ENCODE results near the gene CLUH.

GRCh38 chr17:2697611-2698162, 13.9 kb downstream of the CLUH start:
- TF ChIP-seq CTCF (IDR thresholded peaks at IDR 0.05) (no peak), EP300 (IDR thresholded peaks at IDR 0.05) (no peak), POLR2A (IDR thresholded peaks at IDR 0.05) (no peak)

Measured in sigmoid colon (tissue), 4 donors.